H9 (cell line): Measurements from ENCODE around the gene TRHDE. TPM values are rescaled to one million over a fixed set of nuclear protein-coding genes. Genes with fewer than 3 reads are reported as not detected.
A peak's percentile ranks its signal among the peaks of the same experiment; 100 is the strongest.

Experiments used
- DNase-seq: peaks from one replicate; pipeline ENCODE4 v3.0.0-alpha.2; 2017
- H2AFZ ChIP-seq: one replicate; pipeline ENCODE4 v1.6.1; 2013; ENCODE audit warnings: mild to moderate bottlenecking, low read length, control low read depth, moderate library complexity
- H2AK5ac ChIP-seq: 2 replicates; pipeline ENCODE4 v1.6.1; 2013; ENCODE audit warnings: low read length, control low read depth, mixed read lengths; ENCODE audit not compliant: insufficient read length
- H2BK120ac ChIP-seq: one replicate; pipeline ENCODE4 v1.6.1; 2013; ENCODE audit warnings: low read depth, mild to moderate bottlenecking, low read length, control low read depth, inconsistent platforms; ENCODE audit not compliant: poor library complexity, severe bottlenecking
- H2BK12ac ChIP-seq: 2 replicates; pipeline ENCODE4 v1.6.1; 2013; ENCODE audit warnings: low read length, control low read depth, mixed read lengths, low read depth; ENCODE audit not compliant: insufficient read length
- H2BK15ac ChIP-seq: 2 replicates; pipeline ENCODE4 v1.6.1; 2013; ENCODE audit warnings: low read depth, low read length, control low read depth
- H2BK20ac ChIP-seq: one replicate; pipeline ENCODE4 v1.6.1; 2013; ENCODE audit warnings: low read depth, mild to moderate bottlenecking, low read length, control low read depth, inconsistent platforms; ENCODE audit not compliant: poor library complexity, severe bottlenecking
- H2BK5ac ChIP-seq: 2 replicates; pipeline ENCODE4 v1.6.1; 2013; ENCODE audit warnings: low read length, control low read depth, mixed read lengths; ENCODE audit not compliant: insufficient read length
- H3K14ac ChIP-seq: 2 replicates; pipeline ENCODE4 v1.6.1; 2013; ENCODE audit warnings: low read length, control low read depth; ENCODE audit not compliant: insufficient read depth
- H3K18ac ChIP-seq: 2 replicates; pipeline ENCODE4 v1.6.1; 2013; ENCODE audit warnings: low read depth, mild to moderate bottlenecking, mixed read lengths, low read length, control low read depth; ENCODE audit not compliant: insufficient read length
- H3K23ac ChIP-seq: 2 replicates; pipeline ENCODE4 v1.6.1; 2013; ENCODE audit warnings: low read length, control low read depth, mixed read lengths, low read depth; ENCODE audit not compliant: insufficient read length
- H3K23me2 ChIP-seq: 2 replicates; pipeline ENCODE4 v1.6.1; 2013; ENCODE audit warnings: low read depth, mild to moderate bottlenecking, mixed read lengths, low read length, control low read depth; ENCODE audit not compliant: insufficient read length, poor library complexity, severe bottlenecking
- H3K27ac ChIP-seq: 2 replicates; pipeline ENCODE4 v1.5.1; 2013; ENCODE audit warnings: low read length, control low read depth, mixed read lengths, low read depth; ENCODE audit not compliant: insufficient read length
- H3K27me3 ChIP-seq: 2 replicates; pipeline ENCODE4 v1.6.1; 2013; ENCODE audit warnings: low read length, control low read depth, inconsistent platforms; ENCODE audit not compliant: insufficient read depth
- H3K4ac ChIP-seq: 2 replicates; pipeline ENCODE4 v1.6.1; 2013; ENCODE audit warnings: low read depth, mild to moderate bottlenecking, control low read depth, inconsistent platforms, low read length, moderate library complexity
- H3K4me1 ChIP-seq: 2 replicates; pipeline ENCODE4 v1.6.1; 2013; ENCODE audit warnings: low read length, control low read depth, inconsistent platforms; ENCODE audit not compliant: insufficient read depth
- H3K4me2 ChIP-seq: 2 replicates; pipeline ENCODE4 v1.6.1; 2013; ENCODE audit warnings: low read length, control low read depth, mixed read lengths; ENCODE audit not compliant: insufficient read length, insufficient read depth
- H3K56ac ChIP-seq: 2 replicates; pipeline ENCODE4 v1.6.1; 2013; ENCODE audit warnings: low read depth, mild to moderate bottlenecking, mixed read lengths, low read length, control low read depth; ENCODE audit not compliant: insufficient read length
- H3K79me1 ChIP-seq: 2 replicates; pipeline ENCODE4 v1.6.1; 2013; ENCODE audit warnings: low read depth, mild to moderate bottlenecking, moderate library complexity, low read length, control low read depth, inconsistent platforms; ENCODE audit not compliant: insufficient read depth, poor library complexity, severe bottlenecking
- H3K79me2 ChIP-seq: 2 replicates; pipeline ENCODE4 v1.6.1; 2013; ENCODE audit warnings: low read length, control low read depth, inconsistent platforms; ENCODE audit not compliant: insufficient read depth
- H3K9ac ChIP-seq: 2 replicates; pipeline ENCODE4 v1.6.1; 2013; ENCODE audit warnings: low read length, control low read depth, mixed read lengths; ENCODE audit not compliant: insufficient read length; ENCODE audit errors: extremely low read depth
- H3K9me3 ChIP-seq: one replicate; pipeline ENCODE4 v1.6.1; 2013; ENCODE audit warnings: low read depth, low read length, inconsistent platforms; ENCODE audit not compliant: control insufficient read depth
- H3T11ph ChIP-seq: one replicate; pipeline ENCODE4 v1.6.1; 2013; ENCODE audit warnings: mild to moderate bottlenecking, low read length, control low read depth, inconsistent platforms
- H4K20me1 ChIP-seq: one replicate; pipeline ENCODE4 v1.6.1; 2013; ENCODE audit not compliant: control insufficient read depth, insufficient read length, insufficient read depth
- H4K5ac ChIP-seq: 2 replicates; pipeline ENCODE4 v1.6.1; 2013; ENCODE audit warnings: low read depth, mild to moderate bottlenecking, mixed read lengths, low read length, control low read depth; ENCODE audit not compliant: insufficient read length
- H4K8ac ChIP-seq: replicated peaks from 2 replicates; pipeline ENCODE4 v1.6.1; 2013; ENCODE audit warnings: low read length, control low read depth, mixed read lengths, low read depth; ENCODE audit not compliant: insufficient read length
- H4K91ac ChIP-seq: 2 replicates; pipeline ENCODE4 v1.6.1; 2013; ENCODE audit warnings: low read depth, mild to moderate bottlenecking, moderate library complexity, mixed read lengths, low read length, control low read depth; ENCODE audit not compliant: insufficient read length
- H3K27ac Mint-ChIP-seq, 3 experiments: 2 replicates in 2 of 3; 3 replicates in 1 of 3; pipeline ENCODE4 v1.8.0; 2020 to 2021; ENCODE audit warnings: mixed read lengths in 3 of 3, mild to moderate bottlenecking in 1 of 3, moderate library complexity in 1 of 3
- H3K27me3 Mint-ChIP-seq: 2 replicates; pipeline ENCODE4 v1.8.0; 2021; ENCODE audit warnings: low read depth, mild to moderate bottlenecking, moderate library complexity, mixed read lengths
- H3K36me3 Mint-ChIP-seq, 3 experiments: 2 replicates in 2 of 3; 3 replicates in 1 of 3; pipeline ENCODE4 v1.8.0; 2020 to 2021; ENCODE audit warnings: low read depth in 3 of 3, mixed read lengths in 3 of 3; ENCODE audit not compliant: insufficient read depth in 1 of 3
- H3K4me1 Mint-ChIP-seq, 2 experiments: 2 replicates each; pipeline ENCODE4 v1.8.0; 2020; ENCODE audit warnings: mixed read lengths in 2 of 2
- H3K4me3 Mint-ChIP-seq, 2 experiments: 2 replicates in 1 of 2; 3 replicates in 1 of 2; pipeline ENCODE4 v1.8.0; 2020 to 2021; ENCODE audit warnings: mild to moderate bottlenecking in 2 of 2, mixed read lengths in 2 of 2, moderate library complexity in 1 of 2
- H3K9me3 Mint-ChIP-seq, 2 experiments: 2 replicates in 1 of 2; 3 replicates in 1 of 2; pipeline ENCODE4 v1.8.0; 2020; ENCODE audit warnings: mild to moderate bottlenecking in 2 of 2, mixed read lengths in 2 of 2, moderate library complexity in 1 of 2
- CTCF ChIP-seq: fragments of 200-600 bp; sonication (generic); conservative IDR thresholded peaks from 3 replicates; pipeline ENCODE4 v1.8.0; 2021; ENCODE audit warnings: antibody characterized with exemption, mild to moderate bottlenecking
- WGBS: extraction: QIAGEN DNeasy Blood & Tissue Kit; methylation state at CpG from one replicate; pipeline ENCODE4 v1.1.7; 2013; ENCODE audit warnings: missing lambda C conversion rate, low lambda C conversion rate, mixed read lengths; ENCODE audit not compliant: insufficient read length; ENCODE audit errors: extremely low coverage; 5-methylcytosine and 5-hydroxymethylcytosine counted together
- total RNA-seq: library from RNA; stranded (reverse); gene quantifications from 2 replicates; pipeline ENCODE4 v1.2.1, GENCODE V29; 2021

Gene TRHDE
- total RNA-seq, 1 experiment from 2014 or later: 1.0 TPM

GRCh38 chr12:72380441-72380840 lies 108.3 kb downstream of the TRHDE start:
- Histone ChIP-seq H2AK5ac (no peak overlapping the region), H3K23me2 (no peaks in the 10 kb centered on the region), H2BK120ac (no peak overlapping the region), H3K4ac (no peak overlapping the region), H3K27me3 (no peaks in the 10 kb centered on the region), H3K27ac (no peak overlapping the region), H3K9me3 (no peaks in the 10 kb centered on the region), H3T11ph (no peak overlapping the region), H3K4me1 (no peaks in the 10 kb centered on the region), H3K79me1 (no peaks in the 10 kb centered on the region), H2BK5ac (no peak overlapping the region), H2BK12ac (no peak overlapping the region), H3K79me2 (no peaks in the 10 kb centered on the region), H3K4me2 (no peak overlapping the region), H2AFZ (no peak overlapping the region), H4K91ac (no peak overlapping the region), H2BK15ac (no peak overlapping the region), H3K23ac (no peak overlapping the region), H3K14ac (no peak overlapping the region), H2BK20ac (no peak overlapping the region), H4K20me1 (no peaks in the 10 kb centered on the region), H3K56ac (no peak overlapping the region), H4K5ac (no peak overlapping the region), H3K9ac (no peak overlapping the region), H4K8ac (no peak overlapping the region), H3K18ac (no peak overlapping the region)
- DNase-seq: no peak
- WGBS: no CpG with 5 or more reads among the region's 2 CpGs
- Mint-ChIP-seq H3K4me3 (no peak overlapping the region), H3K27ac (peak overlapping the region in 1 of 3 experiments; percentile 2; a peak in 1 of 7 replicates), H3K4me1 (peaks cover 8 to 9% of the 10 kb centered on the region in 2 experiments), H3K27me3 (no peaks in the 10 kb centered on the region), H3K36me3 (no peaks in the 10 kb centered on the region), H3K9me3 (no peaks in the 10 kb centered on the region)
- TF ChIP-seq CTCF: no peak
